Tibial artery (tissue), 4 donors: ENCODE results near the gene IFT88.

ENCODE experiments used
- DNase-seq, 2 donors: peaks; one replicate each; pipeline ENCODE4 v3.0.0-alpha.2; 2019
- H3K27ac ChIP-seq, 2 donors: fragments of 200-600 bp; sonication (generic) in 1 of 2; 1 replicate in 1 of 2; 2 replicates in 1 of 2; pipeline ENCODE4 v1.5.1; 2018 to 2019; ENCODE audit warnings: mild to moderate bottlenecking in 1 of 2
- H3K27me3 ChIP-seq, 2 donors: fragments of 200-600 bp; sonication (generic) in 1 of 2; one replicate each; pipeline versions ENCODE4 v1.5.1 to v1.6.0; 2016 to 2019
- H3K36me3 ChIP-seq, 3 donors: fragments of 200-600 bp; sonication (generic) in 2 of 3; one replicate each; pipeline ENCODE4 v1.5.1; 2016 to 2019; ENCODE audit warnings: mild to moderate bottlenecking in 2 of 3
- H3K4me1 ChIP-seq, 4 donors: fragments of 200-600 bp; sonication (generic) in 2 of 4; 1 replicate in 3 of 4; 2 replicates in 1 of 4; pipeline ENCODE4 v1.5.1; 2016 to 2019
- H3K4me3 ChIP-seq, 2 donors: fragments of 200-600 bp; sonication (generic) in 1 of 2; 1 replicate in 1 of 2; 2 replicates in 1 of 2; pipeline ENCODE4 v1.5.1; 2018 to 2019; ENCODE audit warnings: mild to moderate bottlenecking in 2 of 2
- H3K9me3 ChIP-seq, 3 donors: fragments of 200-600 bp; sonication (generic) in 1 of 3; one replicate each; pipeline ENCODE4 v1.5.1; 2016 to 2019
- intact Hi-C: fragments of 100-400 bp; cut with DNase I; formaldehyde crosslinking; loops from one replicate; pipeline ENCODE4 v1.15.0; 2023; ENCODE audit warnings: low total_unique reads
- TF ChIP-seq, protein P1 (sequence below), 2 experiments: fragments of 200-600 bp in 1 of 2; fragments of 450-650 bp in 1 of 2; IDR thresholded peaks; one replicate each; pipeline ENCODE4 v1.5.1; 2017 to 2019; ENCODE audit warnings: antibody characterized with exemption in 2 of 2, mild to moderate bottlenecking in 1 of 2, moderate library complexity in 1 of 2

Gene IFT88

GRCh38 chr13:20709369-20709768 is 142.4 kb downstream of the IFT88 start:
- intact Hi-C loops, result loop anchor here (5.0 to 10.0 kb wide), 2 partner anchors 63 to 215 kb away; partner anchors contain the start of gene EEF1AKMT1
- TF ChIP-seq, protein P1, sequence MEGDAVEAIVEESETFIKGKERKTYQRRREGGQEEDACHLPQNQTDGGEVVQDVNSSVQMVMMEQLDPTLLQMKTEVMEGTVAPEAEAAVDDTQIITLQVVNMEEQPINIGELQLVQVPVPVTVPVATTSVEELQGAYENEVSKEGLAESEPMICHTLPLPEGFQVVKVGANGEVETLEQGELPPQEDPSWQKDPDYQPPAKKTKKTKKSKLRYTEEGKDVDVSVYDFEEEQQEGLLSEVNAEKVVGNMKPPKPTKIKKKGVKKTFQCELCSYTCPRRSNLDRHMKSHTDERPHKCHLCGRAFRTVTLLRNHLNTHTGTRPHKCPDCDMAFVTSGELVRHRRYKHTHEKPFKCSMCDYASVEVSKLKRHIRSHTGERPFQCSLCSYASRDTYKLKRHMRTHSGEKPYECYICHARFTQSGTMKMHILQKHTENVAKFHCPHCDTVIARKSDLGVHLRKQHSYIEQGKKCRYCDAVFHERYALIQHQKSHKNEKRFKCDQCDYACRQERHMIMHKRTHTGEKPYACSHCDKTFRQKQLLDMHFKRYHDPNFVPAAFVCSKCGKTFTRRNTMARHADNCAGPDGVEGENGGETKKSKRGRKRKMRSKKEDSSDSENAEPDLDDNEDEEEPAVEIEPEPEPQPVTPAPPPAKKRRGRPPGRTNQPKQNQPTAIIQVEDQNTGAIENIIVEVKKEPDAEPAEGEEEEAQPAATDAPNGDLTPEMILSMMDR (IDR thresholded peaks at IDR 0.05), result no peak
- Histone ChIP-seq H3K36me3 (no peaks in the 10 kb centered on the region), H3K27ac (peak overlapping the region; percentile 44 to 45), H3K27me3 (no peaks in the 10 kb centered on the region), H3K9me3 (no peaks in the 10 kb centered on the region), H3K4me1 (peaks cover 0 to 44% (median 21%) of the 10 kb centered on the region in 4 donors), H3K4me3 (no peak overlapping the region)
- DNase-seq, result no peak

- H3K27me3 ChIP-seq, result no peaks in the 10 kb centered on the region
- intact Hi-C loops, result loop anchor here (5.0 to 10.0 kb wide), 3 partner anchors 63 to 215 kb away; partner anchors contain the start of gene EEF1AKMT1
- H3K4me1 ChIP-seq, result peaks cover 0 to 44% (median 25%) of the 10 kb centered on the region in 4 donors
- no peak overlapping the region for H3K4me3 ChIP-seq
- TF ChIP-seq, protein P1 (IDR thresholded peaks at IDR 0.05), result no peak
- peak overlapping the region; percentile 44 to 45 for H3K27ac ChIP-seq
- H3K9me3 ChIP-seq, result no peaks in the 10 kb centered on the region
- DNase-seq, result no peak
- H3K36me3 ChIP-seq, result no peaks in the 10 kb centered on the region
Measured at GRCh38 chr13:20709782-20710181, 142.8 kb downstream of the IFT88 start.

DNA sequence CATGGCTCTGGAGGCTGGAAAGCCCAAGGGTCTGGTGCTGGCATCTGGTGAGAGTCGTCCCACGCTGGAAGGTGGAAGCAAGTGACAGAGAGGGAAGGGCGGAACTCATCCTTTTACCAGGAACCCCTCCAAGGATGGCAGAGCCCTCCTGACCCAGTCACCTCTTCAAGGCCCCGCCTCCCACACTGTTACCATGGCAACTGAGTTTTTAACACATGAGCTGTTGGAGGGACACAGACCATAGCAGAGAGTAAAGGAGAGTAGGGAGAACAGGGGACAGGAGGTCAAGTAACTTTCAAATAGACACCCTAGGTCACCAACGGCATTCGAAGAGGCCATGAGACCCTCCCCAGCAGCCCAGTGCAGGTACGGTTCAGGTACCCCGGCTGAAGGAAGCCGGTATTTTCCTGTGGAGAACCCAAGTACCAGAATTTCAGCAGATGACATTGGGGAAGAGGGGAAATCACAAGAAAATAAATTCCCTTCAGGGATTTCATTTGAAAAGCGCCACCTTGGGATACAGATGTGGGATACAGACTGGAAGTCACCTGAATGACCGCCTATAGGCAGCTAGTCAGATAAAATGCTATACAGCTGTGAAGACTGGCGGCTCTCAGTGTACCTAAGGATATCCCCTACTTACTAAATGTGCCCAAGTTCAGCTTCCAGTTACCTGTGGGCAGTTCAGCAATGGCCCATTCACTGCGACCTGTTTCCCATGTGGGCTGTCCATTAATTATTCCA is 144.5 kb downstream of the IFT88 start:
- no peaks in the 10 kb centered on the region for H3K9me3 ChIP-seq
- H3K27me3 ChIP-seq, result no peaks in the 10 kb centered on the region
- intact Hi-C loops, result loop anchor here (10.0 kb wide), 1 partner anchor 217 kb away; no protein-coding TSS in a partner anchor
- TF ChIP-seq, protein P1 (IDR thresholded peaks at IDR 0.05), result no peak
- no peak overlapping the region for H3K27ac ChIP-seq
- DNase-seq, result peak in 1 of 2 donors; percentile 64
- H3K4me3 ChIP-seq, result no peak overlapping the region
- H3K4me1 ChIP-seq, result peaks cover 0 to 49% (median 28%) of the 10 kb centered on the region in 4 donors
- no peaks in the 10 kb centered on the region for H3K36me3 ChIP-seq

DNA sequence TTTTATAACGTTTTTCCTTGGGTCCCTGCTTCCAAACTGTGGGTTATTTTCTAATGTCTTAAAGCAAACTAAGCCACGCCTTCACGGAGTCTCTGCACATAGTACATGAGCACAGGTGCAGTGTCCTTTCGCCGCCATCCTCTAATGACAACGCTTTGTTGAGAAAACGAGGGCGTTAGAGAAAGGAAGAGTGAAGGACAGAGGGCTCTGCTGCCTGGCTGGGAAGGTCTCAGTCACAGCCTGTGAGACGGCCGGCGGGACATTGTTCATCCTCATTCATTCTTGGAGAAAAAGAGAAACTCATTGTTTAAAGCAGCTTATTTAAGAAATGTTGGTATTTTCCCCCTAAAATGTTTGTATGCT is 146.0 kb downstream of the IFT88 start:
- DNase-seq, result peak in 1 of 2 donors; percentile 67
- Histone ChIP-seq H3K27ac (peak overlapping the region; percentile 68 to 72), H3K4me1 (peaks cover 0 to 49% (median 28%) of the 10 kb centered on the region in 4 donors), H3K36me3 (no peaks in the 10 kb centered on the region), H3K4me3 (peak overlapping the region; percentile 30 to 37), H3K27me3 (no peaks in the 10 kb centered on the region), H3K9me3 (no peaks in the 10 kb centered on the region)
- TF ChIP-seq, protein P1 (IDR thresholded peaks at IDR 0.05), result no peak
- intact Hi-C loops, result loop anchor here (10.0 kb wide), 1 partner anchor 218 kb away; no protein-coding TSS in a partner anchor

DNA sequence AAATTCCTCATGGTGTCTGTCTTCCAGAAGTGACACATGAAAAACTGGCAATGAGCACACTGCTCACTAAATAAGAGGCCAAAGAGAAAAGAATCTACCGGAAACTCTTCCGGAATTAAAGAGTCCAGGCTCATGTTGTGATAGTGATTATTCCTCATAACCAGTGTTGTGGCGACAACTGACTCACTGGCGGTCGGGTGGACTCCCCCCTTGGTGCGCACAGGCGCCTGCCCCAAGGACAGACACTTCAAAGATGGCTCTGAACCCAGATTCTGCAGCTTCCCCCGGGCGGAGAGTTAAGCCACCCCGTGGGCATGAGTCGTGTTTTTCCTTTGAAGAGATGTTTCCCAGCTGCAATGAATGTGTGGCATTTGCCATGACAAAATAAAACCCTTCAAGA is 146.8 kb downstream of the IFT88 start:
- Histone ChIP-seq H3K4me1 (peaks cover 0 to 46% (median 28%) of the 10 kb centered on the region in 4 donors), H3K9me3 (no peaks in the 10 kb centered on the region), H3K27me3 (no peaks in the 10 kb centered on the region), H3K36me3 (no peaks in the 10 kb centered on the region), H3K4me3 (no peak overlapping the region), H3K27ac (peak overlapping the region; percentile 68 to 72)
- peak in 1 of 2 donors; percentile 70 for DNase-seq
- TF ChIP-seq, protein P1 (IDR thresholded peaks at IDR 0.05), result no peak
- intact Hi-C loops, result loop anchor here (10.0 kb wide), 1 partner anchor 219 kb away; no protein-coding TSS in a partner anchor
